Measurements from ENCODE around the gene TSHZ2.

Gene TSHZ2

GRCh38 chr20:53269380-53269779 is 297.2 kb downstream of the TSHZ2 start:
- in situ Hi-C loops (cut with MboI; ENCODE audit: low sequenced_read_pairs): no loop called here

GRCh38 chr20:53270792-53271375 is 298.7 kb downstream of the TSHZ2 start:
- in situ Hi-C loops (cut with MboI; ENCODE audit: low sequenced_read_pairs): no loop called here

DNA sequence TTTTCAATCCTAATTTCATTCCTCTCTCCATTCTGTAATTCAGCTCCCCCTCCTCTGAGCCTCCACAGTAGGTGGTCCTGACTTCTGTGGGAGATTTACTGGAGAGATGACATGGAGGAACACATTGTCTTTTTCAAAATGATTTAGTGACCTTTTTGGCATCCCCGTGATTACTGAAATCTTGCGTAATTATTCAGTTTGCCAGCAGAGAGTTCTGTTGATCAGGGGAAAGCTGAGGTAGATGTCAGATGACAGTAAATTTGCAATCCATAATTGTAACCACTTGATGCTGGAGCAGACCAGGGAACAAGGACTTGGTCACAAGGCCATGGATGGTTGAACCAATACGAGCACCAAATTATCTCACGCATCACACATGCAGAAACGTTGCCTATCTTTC is 302.2 kb downstream of the TSHZ2 start:
- in situ Hi-C loops (cut with MboI; ENCODE audit: low sequenced_read_pairs): no loop called here

DNA sequence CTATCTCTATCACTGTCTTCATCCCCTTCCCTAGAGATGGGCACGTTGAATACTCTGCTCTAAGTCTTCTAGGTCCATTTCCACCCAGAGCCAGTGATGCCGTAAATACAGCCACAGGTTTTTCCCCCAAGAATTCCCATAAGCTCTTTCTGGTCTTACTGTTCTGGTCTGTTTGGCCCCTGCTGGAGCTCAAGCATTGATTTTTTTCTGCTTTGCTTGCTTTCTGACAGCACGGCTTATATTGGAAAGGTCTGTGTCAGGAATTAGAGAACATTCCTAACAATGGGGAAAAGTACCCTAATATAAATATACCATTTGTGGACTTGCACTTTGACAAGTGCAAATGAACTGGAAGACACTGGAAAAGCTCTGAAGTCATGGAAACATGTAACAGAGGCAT is 302.6 kb downstream of the TSHZ2 start:
- in situ Hi-C loops (cut with MboI; ENCODE audit: low sequenced_read_pairs): no loop called here

DNA sequence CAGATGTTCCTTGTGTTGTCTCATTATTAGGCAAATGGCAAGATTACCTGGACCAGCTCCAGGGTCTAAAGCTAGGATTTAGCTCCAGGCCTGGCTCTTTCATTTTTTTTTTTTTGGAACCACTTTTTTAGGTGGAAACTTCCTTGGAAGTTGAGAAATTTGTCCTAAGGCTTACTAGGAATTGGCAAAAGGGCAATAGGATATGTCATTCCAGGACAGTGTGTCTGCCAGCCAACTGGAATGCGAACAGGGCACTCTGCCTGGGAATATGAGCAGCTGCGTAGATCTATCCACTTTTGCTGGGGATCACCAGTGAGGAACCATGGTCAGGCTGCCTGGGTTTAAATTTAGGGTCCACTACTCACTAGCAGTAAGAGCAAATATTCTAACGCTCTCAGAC is 304.0 kb downstream of the TSHZ2 start:
- in situ Hi-C loops (cut with MboI; ENCODE audit: low sequenced_read_pairs): no loop called here

- in situ Hi-C loops (cut with MboI; ENCODE audit: low sequenced_read_pairs): no loop called here
These were observed 306.4 kb downstream of the TSHZ2 start for GRCh38 chr20:53278555-53278954.

DNA sequence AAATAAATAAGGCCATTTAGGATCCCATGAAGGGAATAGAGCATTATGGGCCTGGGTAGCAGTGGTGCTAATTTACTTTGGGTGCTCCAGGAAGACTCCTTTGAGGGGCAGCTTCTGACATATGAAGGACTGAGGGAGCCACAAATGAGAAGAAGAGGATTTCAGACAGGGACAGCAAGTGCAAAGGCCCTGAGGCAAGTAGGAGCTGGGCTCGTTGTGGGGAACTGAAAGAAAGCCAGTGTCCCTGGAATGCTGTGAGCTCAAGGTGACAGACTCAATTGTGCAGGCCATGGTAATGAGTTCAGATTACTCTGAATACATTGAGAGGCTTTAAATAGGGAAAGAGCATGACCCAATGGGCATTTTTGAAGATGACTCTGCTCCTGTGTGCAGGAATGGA is 307.6 kb downstream of the TSHZ2 start:
- in situ Hi-C loops (cut with MboI; ENCODE audit: low sequenced_read_pairs): no loop called here

DNA sequence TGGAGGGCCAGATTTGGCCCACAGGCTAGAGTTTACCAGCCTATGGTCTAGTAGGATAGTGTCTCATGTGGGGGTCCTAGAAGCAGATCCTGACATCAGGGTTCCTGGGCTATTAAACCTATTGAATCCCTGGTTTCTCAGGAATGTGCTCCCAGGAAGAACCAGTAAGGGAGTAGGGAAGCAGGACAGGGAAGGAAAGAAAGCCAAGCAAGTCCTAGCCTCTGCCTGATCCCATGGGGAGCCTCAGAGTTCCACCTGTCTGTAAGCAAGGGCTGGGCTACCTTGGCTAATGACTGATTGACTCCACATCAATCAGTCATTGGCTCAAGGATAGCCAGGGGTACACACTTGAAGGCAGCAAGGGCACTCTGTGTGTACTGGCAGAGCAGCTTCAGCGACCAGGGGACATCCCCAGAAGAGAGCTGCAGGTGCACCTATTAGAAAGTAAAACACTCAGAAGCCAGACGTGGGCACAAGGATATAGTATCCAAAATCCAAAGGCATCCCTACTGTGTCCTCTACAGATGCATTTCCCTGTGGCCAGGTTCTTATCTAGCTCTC is 309.5 kb downstream of the TSHZ2 start:
- in situ Hi-C loops (cut with MboI; ENCODE audit: low sequenced_read_pairs): no loop called here

- in situ Hi-C loops (cut with MboI; ENCODE audit: low sequenced_read_pairs): no loop called here
These were observed 310.2 kb downstream of the TSHZ2 start for GRCh38 chr20:53282217-53282955.

DNA sequence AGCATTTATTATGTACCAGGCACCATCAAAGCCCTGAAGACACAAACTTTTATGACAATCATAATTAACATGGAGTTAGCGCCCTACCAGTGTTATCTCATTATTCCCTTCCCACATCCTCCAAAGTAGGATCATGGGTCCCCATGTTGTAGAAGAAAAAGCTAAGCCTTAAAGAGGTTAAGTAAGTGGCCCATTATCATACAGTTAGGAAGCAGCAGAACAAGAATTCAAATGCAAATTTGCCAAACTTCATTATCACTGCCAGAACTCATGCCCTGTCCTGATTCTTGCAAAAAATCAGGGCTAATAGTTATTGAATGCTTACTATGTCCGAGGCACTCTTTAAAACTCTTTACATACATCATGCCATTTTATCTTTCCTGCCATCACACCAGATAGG is 310.9 kb downstream of the TSHZ2 start:
- in situ Hi-C loops (cut with MboI; ENCODE audit: low sequenced_read_pairs): no loop called here

- in situ Hi-C loops (cut with MboI; ENCODE audit: low sequenced_read_pairs): no loop called here
These were observed 311.4 kb downstream of the TSHZ2 start for GRCh38 chr20:53283597-53283996.

- in situ Hi-C loops (cut with MboI; ENCODE audit: low sequenced_read_pairs): no loop called here
These were observed 312.1 kb downstream of the TSHZ2 start for GRCh38 chr20:53284256-53284655.

DNA sequence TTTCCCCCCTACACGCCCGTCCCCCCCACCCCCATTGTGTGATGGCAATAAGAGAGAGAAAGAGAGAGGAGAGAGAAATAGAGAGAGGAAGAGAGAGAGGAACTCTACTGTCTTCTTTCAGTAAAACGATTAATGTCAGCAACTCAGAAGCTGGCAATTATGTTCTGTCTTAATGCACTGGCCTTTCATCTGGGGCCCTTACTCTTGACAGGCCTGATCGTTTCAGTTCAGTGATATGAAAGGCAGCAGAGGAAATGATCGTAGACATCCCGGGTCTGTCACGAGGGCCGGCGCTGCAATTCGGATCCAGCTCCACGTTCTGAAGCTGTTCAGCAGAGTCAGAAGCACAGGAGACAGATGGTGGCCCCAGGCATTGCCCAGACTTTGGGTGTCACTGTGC is 312.5 kb downstream of the TSHZ2 start:
- in situ Hi-C loops (cut with MboI; ENCODE audit: low sequenced_read_pairs): no loop called here

DNA sequence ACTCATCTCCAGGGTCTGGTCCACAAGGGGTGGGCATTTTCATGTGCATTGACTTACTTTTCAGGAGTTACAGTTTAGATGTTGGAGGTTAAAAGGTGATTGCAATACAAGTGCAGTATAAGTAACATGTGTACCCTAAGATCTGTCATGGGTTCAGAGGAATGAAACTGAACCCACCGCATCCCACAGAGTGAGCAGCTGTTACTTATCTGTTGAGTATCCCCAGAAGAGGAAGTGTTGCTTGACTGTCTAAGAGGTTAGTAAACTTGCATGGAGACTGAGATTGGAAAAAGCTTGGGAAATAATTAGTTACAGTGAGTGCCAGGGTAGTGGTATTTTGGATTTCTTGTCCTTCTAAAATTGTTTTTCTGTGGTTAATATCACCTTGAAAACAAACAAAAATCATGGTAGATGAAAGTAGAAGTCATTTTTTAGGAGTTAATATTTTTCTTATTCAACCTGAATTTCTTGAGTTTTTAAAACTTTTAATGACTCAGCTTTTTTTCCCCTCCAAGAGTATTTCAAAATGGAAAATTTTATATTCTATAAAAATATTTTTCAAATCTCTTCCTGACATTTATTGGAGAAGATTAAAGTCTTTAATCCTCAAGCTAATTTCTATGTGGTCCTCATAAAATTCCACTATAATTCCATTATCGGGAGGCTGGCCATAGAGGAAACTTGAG is 315.3 kb downstream of the TSHZ2 start:
- in situ Hi-C loops (cut with MboI; ENCODE audit: low sequenced_read_pairs): no loop called here

DNA sequence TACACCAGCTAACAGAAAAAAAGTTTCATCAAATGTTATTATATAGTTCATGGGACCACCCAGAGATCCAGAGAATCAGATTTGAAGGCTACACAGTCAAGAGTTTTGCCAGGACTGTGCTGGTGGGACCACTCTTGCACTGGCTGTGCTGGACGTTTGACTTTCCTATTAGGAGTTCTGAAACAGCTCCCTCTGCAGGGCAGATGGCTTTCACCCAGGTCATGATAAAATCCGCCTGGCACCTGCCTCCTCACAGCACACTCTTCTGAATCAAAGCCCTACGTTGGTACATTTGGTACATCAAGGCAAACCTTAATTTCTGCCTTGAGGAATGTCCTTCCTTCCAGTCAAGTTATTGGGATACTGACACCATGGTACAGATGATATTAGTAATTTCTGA is 319.4 kb downstream of the TSHZ2 start:
- in situ Hi-C loops (cut with MboI; ENCODE audit: low sequenced_read_pairs): no loop called here

GRCh38 chr20:53292347-53292746 is 320.2 kb downstream of the TSHZ2 start:
- in situ Hi-C loops (cut with MboI; ENCODE audit: low sequenced_read_pairs): no loop called here

GRCh38 chr20:53294804-53295203 is 322.6 kb downstream of the TSHZ2 start:
- in situ Hi-C loops (cut with MboI; ENCODE audit: low sequenced_read_pairs): no loop called here

- in situ Hi-C loops (cut with MboI; ENCODE audit: low sequenced_read_pairs): no loop called here
These were observed 323.9 kb downstream of the TSHZ2 start for GRCh38 chr20:53296025-53296424.

DNA sequence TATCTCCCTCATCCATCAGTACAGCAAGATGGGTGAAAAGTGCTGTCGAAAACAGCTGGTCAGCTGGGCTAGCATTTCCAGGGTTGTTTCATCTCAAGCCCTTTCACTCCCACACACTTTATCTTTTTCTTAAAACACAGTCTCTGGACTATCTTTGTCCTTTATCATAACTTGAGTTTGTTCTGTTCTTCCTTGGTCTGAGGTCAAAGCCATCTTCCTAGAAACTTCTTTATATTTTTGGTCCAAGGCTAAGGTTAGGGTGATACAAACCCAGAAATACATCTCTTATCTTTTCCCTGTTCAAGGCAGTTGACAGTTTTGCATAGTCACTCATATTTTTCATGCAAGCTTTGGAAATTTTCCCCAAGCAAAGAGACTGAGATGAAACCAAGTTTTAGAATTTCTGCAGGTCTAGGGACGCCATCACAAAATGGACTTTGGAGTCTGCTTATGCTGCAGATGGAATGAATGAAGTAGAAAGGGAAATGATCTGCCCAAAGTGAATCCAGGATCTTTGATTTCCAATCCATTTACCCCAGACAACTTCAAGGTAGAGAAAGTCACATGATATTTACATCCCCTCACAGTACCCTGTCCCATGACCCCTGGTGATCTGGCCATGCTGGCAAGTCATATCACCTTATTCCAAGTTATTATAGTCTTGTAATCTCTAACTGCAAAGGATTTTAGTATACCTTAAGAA is 324.4 kb downstream of the TSHZ2 start:
- in situ Hi-C loops (cut with MboI; ENCODE audit: low sequenced_read_pairs): no loop called here

GRCh38 chr20:53297154-53297529 is 325.0 kb downstream of the TSHZ2 start:
- in situ Hi-C loops (cut with MboI; ENCODE audit: low sequenced_read_pairs): no loop called here

GRCh38 chr20:53298260-53298659 is 326.1 kb downstream of the TSHZ2 start:
- in situ Hi-C loops (cut with MboI; ENCODE audit: low sequenced_read_pairs): no loop called here

All from hTERT RPE-1 (cell line).